Measurements from ENCODE around the gene KLHL40. TPM values are rescaled to one million over a fixed set of nuclear protein-coding genes. Genes with fewer than 3 reads are reported as not detected.
A peak's percentile ranks its signal among the peaks of the same experiment; 100 is the strongest.

Gene KLHL40
- total and polyA plus RNA-seq, 9 of the 15 experiments (the other 6 are each of a cell fraction or from before 2014, with no cell fraction given): not detected

- intact Hi-C loops (cut with micrococcal nuclease): no loop called here
- FAIRE-seq (peak; percentile 11), ATAC-seq (peak; percentile 52), DNase-seq (ENCODE audit: extremely low read depth in 1 of 4, low spot score in 3 of 4) (peak in 2 of 4 experiments; percentile 50 to 52)
- Histone ChIP-seq H4K20me1 (replicated peaks; ENCODE audit: control insufficient read depth, insufficient read depth, low read length) (0 out of 2 replicates have a peak, but pooled peaks cover 10% of the 10 kb centered on the region), H3K9ac (ENCODE audit: insufficient read depth in 1 of 2, low read depth in 2 of 2, low read length in 2 of 2) (peak overlapping the region in 1 of 2 experiments; percentile 40; a peak in 2 of 4 replicates), H3K36me3 (ENCODE audit: control insufficient read depth, insufficient read depth, low read length) (no peaks in the 10 kb centered on the region), H3K4me2 (ENCODE audit: insufficient read depth, low read length) (no peak overlapping the region), H2AFZ (ENCODE audit: low read depth, low read length) (no peak overlapping the region), H3K27ac (ENCODE audit: extremely low read depth, low read depth, low read length) (no peak overlapping the region), H3K27me3 (ENCODE audit: control insufficient read depth in 2 of 2, insufficient read depth in 2 of 2, low read length in 2 of 2) (peaks cover 7 to 24% of the 10 kb centered on the region in 2 experiments; a peak in 3 of 5 replicates), H3K9me3 (replicated peaks; ENCODE audit: control insufficient read depth, insufficient read depth, low read depth, low read length) (no peaks in the 10 kb centered on the region), H3K79me2 (ENCODE audit: control insufficient read depth, insufficient read depth, low read length) (no peaks in the 10 kb centered on the region), H3K4me3 (no peak overlapping the region), H3K9me1 (ENCODE audit: control insufficient read depth, insufficient read depth, low read length) (no peaks in the 10 kb centered on the region), H3K4me1 (replicated peaks in 1 of 2; ENCODE audit: control insufficient read depth in 2 of 2, insufficient read depth in 2 of 2, low read length in 2 of 2) (peaks cover 4 to 10% of the 10 kb centered on the region in 2 experiments; a peak in 4 of 5 replicates)
- no TSS peak for BruUV-seq (replicated peaks)
- WGBS (ENCODE audit: insufficient coverage, low coverage, missing lambda C conversion rate): 3% methylated on average over 8 of the region's 8 CpGs
- ChIA-PET POLR2A (interaction anchor here (1.1 kb wide), 1 partner anchor 28 kb away, joined by 4 read pairs; no protein-coding TSS in a partner anchor), CTCF (ENCODE audit: low intra/inter-chr PET ratio) (interaction anchor here (0.5 kb wide), 1 partner anchor 33 kb away, joined by 3 read pairs; no protein-coding TSS in a partner anchor)
- in situ Hi-C loops (cut with MboI): no loop called here
- no peak for TF ChIP-seq PHTF2 (CRISPR knock-in tag; IDR thresholded peaks at IDR 0.05)
- no peak for TF ChIP-seq UBTF (IDR thresholded peaks at IDR 0.05; ENCODE audit: borderline replicate concordance in 1 of 2, low read depth in 2 of 2, low read length in 2 of 2)
- TF ChIP-seq CCNT2 (IDR thresholded peaks at IDR 0.05; ENCODE audit: borderline replicate concordance, extremely low read depth, insufficient read length, low read depth, low read length): no peak
- 0 out of 2 replicates have a peak, but pooled peaks have one; percentile 34 for TF ChIP-seq CBFA2T3 (IDR thresholded peaks at IDR 0.05)
- no peak for TF ChIP-seq BCL6 (CRISPR knock-in tag; IDR thresholded peaks at IDR 0.05)
- peak; percentile 88 for TF ChIP-seq ZNF316 (IDR thresholded peaks at IDR 0.05)
- no peak for TF ChIP-seq HOXB6 (CRISPR knock-in tag; IDR thresholded peaks at IDR 0.05; ENCODE audit: borderline replicate concordance)
- TF ChIP-seq USF1 (CRISPR knock-in tag; IDR thresholded peaks at IDR 0.05): no peak
- TF ChIP-seq MAFK (IDR thresholded peaks at IDR 0.05; ENCODE audit: low read length): peak; percentile 60; the same call in 1 of the 2 replicates
- TF ChIP-seq ZNF263 (CRISPR knock-in tag; IDR thresholded peaks at IDR 0.05; ENCODE audit: borderline replicate concordance): peak; percentile 76
- no peak for TF ChIP-seq GTF3C2 (IDR thresholded peaks at IDR 0.05; ENCODE audit: borderline replicate concordance, extremely low read depth, insufficient read length)
Observed at GRCh38 chr3:42667523-42668412, 17.6 kb upstream of the KLHL40 start.
